DOHH2 (cell line): ENCODE results near the gene MIER3.

Experiments used
- H3F3A ChIP-seq: fragments of 200-600 bp; sonication (generic), shearing (Covaris generic); 2 replicates; pipeline ENCODE4 v1.6.0; 2016; ENCODE audit warnings: antibody characterized with exemption, mild to moderate bottlenecking; ENCODE audit not compliant: control insufficient read depth, insufficient read depth
- H3K27ac ChIP-seq: fragments of 200-600 bp; sonication (generic); 2 replicates; pipeline ENCODE4 v1.5.1; 2014; ENCODE audit warnings: low read depth, mild to moderate bottlenecking, low read length, moderate library complexity
- H3K27me3 ChIP-seq: fragments of 200-600 bp; sonication (generic); 2 replicates; pipeline ENCODE4 v1.6.1; 2014; ENCODE audit warnings: mild to moderate bottlenecking, low read length, mixed read lengths; ENCODE audit not compliant: control insufficient read depth
- H3K36me3 ChIP-seq: fragments of 200-600 bp; sonication (generic); 2 replicates; pipeline ENCODE4 v1.6.1; 2014; ENCODE audit warnings: mild to moderate bottlenecking, low read length, moderate library complexity, mixed read lengths; ENCODE audit not compliant: control insufficient read depth
- H3K4me1 ChIP-seq: fragments of 200-600 bp; sonication (generic); 2 replicates; pipeline ENCODE4 v1.6.1; 2014; ENCODE audit warnings: mild to moderate bottlenecking, low read length, mixed read lengths; ENCODE audit not compliant: control insufficient read depth
- H3K4me2 ChIP-seq: fragments of 200-600 bp; sonication (generic); 2 replicates; pipeline ENCODE4 v1.6.0; 2014; ENCODE audit warnings: mild to moderate bottlenecking, low read length, moderate library complexity
- H3K4me3 ChIP-seq: fragments of 200-600 bp; sonication (generic); 2 replicates; pipeline ENCODE4 v1.5.1; 2014; ENCODE audit warnings: mild to moderate bottlenecking, low read length, mixed read lengths
- H3K79me2 ChIP-seq: fragments of 200-600 bp; sonication (generic); 2 replicates; pipeline ENCODE4 v1.6.1; 2014; ENCODE audit warnings: mild to moderate bottlenecking, low read length, mixed read lengths; ENCODE audit not compliant: control insufficient read depth
- H3K9me2 ChIP-seq: fragments of 200-600 bp; sonication (generic); replicated peaks from 2 replicates; pipeline ENCODE4 v1.6.1; 2014; ENCODE audit warnings: mild to moderate bottlenecking, low read length, mixed read lengths; ENCODE audit not compliant: control insufficient read depth
- H3K9me3 ChIP-seq: fragments of 200-600 bp; sonication (generic); 2 replicates; pipeline ENCODE4 v1.6.1; 2014; ENCODE audit warnings: antibody characterized with exemption, low read length, mixed read lengths; ENCODE audit not compliant: control insufficient read depth, insufficient read depth
- H4K20me1 ChIP-seq: fragments of 200-600 bp; sonication (generic); 2 replicates; pipeline ENCODE4 v1.6.0; 2014; ENCODE audit warnings: low read depth, mild to moderate bottlenecking, antibody characterized with exemption, low read length, moderate library complexity; ENCODE audit not compliant: control insufficient read depth, insufficient read depth
- EZH2phosphoT487 ChIP-seq: fragments of 200-600 bp; sonication (generic); IDR thresholded peaks from 2 replicates; pipeline ENCODE4 v1.6.1; 2017; ENCODE audit warnings: borderline replicate concordance, mild to moderate bottlenecking, antibody characterized with exemption, low read length, moderate library complexity, mixed read lengths
- TF ChIP-seq, protein P1 (sequence below): fragments of 200-600 bp; sonication (generic); IDR thresholded peaks from one replicate; pipeline ENCODE4 v1.5.1; 2014; ENCODE audit warnings: antibody characterized with exemption, mild to moderate bottlenecking, low read depth, low read length; ENCODE audit not compliant: poor library complexity, severe bottlenecking

Gene MIER3

DNA sequence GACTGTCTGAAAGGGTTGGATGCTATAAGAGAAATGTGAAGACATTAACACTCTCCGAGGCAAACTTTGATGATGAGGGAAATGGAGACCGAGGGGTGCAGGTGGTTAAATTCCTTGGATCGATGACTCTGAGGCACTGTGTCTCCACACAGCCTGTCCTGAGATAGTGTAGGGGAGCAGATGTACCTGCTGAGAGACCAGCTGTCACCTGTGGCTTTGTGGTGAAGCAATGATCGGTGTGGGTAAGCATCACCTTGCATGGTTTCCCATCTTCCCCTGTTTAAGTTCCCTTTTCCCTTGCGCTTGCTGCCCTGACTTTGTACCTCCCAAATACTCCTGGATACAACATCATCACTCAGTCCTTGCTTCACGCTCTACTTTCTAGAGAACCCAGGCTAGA lies 9.8 kb upstream of the MIER3 start:
- peaks cover 71% of the 10 kb centered on the region for H3K27me3 ChIP-seq
- H4K20me1 ChIP-seq, result no peaks in the 10 kb centered on the region

DNA sequence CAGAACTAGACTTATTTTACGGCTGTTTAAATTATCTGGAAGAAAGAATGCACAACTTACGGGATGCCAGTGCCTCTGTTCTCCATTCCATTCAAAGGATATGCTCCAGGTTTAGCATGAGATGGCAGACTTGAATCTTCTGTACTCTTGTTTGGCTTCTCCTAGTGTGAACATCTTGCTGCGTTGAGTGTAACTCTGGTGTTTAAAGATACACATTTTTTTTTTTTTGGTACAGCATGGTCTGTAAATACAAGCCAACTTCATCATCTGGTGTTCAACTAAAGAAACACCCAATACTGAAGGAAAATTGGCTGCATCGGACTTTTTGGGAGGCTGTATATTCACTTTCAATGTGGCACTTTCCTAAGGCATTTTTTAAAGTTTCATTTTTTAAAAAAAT lies 7.4 kb upstream of the MIER3 start:
- Histone ChIP-seq H3F3A (no peaks in the 10 kb centered on the region), H3K9me3 (no peaks in the 10 kb centered on the region), H3K9me2 (no peaks in the 10 kb centered on the region; the same call in 1 of the 2 replicates), H3K27me3 (peaks cover 73% of the 10 kb centered on the region), H3K4me3 (no peak overlapping the region), H3K4me2 (no peak overlapping the region), H3K27ac (no peak overlapping the region), H3K4me1 (no peaks in the 10 kb centered on the region), H3K36me3 (no peaks in the 10 kb centered on the region), H3K79me2 (no peaks in the 10 kb centered on the region), H4K20me1 (no peaks in the 10 kb centered on the region)
- no peak for TF ChIP-seq EZH2phosphoT487
- TF ChIP-seq, protein P1, sequence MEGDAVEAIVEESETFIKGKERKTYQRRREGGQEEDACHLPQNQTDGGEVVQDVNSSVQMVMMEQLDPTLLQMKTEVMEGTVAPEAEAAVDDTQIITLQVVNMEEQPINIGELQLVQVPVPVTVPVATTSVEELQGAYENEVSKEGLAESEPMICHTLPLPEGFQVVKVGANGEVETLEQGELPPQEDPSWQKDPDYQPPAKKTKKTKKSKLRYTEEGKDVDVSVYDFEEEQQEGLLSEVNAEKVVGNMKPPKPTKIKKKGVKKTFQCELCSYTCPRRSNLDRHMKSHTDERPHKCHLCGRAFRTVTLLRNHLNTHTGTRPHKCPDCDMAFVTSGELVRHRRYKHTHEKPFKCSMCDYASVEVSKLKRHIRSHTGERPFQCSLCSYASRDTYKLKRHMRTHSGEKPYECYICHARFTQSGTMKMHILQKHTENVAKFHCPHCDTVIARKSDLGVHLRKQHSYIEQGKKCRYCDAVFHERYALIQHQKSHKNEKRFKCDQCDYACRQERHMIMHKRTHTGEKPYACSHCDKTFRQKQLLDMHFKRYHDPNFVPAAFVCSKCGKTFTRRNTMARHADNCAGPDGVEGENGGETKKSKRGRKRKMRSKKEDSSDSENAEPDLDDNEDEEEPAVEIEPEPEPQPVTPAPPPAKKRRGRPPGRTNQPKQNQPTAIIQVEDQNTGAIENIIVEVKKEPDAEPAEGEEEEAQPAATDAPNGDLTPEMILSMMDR, result no peak

More for the DNA sequence above, 9.8 kb upstream of the MIER3 start:
- no peaks in the 10 kb centered on the region for H3K36me3 ChIP-seq
- no peaks in the 10 kb centered on the region for H3K4me1 ChIP-seq
- no peaks in the 10 kb centered on the region for H3K79me2 ChIP-seq
- TF ChIP-seq, protein P1, result no peak
- H3K9me2 ChIP-seq, result no peaks in the 10 kb centered on the region
- H3K9me3 ChIP-seq, result no peaks in the 10 kb centered on the region
- no peak overlapping the region for H3K4me2 ChIP-seq
- no peak overlapping the region for H3K27ac ChIP-seq
- H3F3A ChIP-seq, result no peaks in the 10 kb centered on the region
- no peak overlapping the region for H3K4me3 ChIP-seq

DNA sequence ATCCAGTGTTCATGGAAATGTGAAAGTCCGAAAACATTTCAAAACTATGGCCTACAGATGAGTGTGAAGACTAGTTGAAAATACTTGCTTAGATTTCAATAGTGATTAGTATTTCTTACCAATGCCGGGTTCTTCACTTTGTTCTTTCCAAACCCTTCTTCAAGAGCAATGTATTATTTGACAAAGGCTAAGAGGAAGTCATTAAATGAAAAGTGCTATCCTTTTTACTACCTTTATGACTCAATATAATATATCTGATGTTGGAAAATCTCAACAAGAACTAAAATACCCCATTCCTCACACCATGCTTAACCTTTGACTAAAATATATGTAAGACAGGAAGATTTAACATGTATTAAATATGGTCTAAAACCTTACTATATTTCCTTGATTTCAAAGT lies 6.7 kb upstream of the MIER3 start:
- Histone ChIP-seq H3K4me3 (no peak overlapping the region), H3K79me2 (no peaks in the 10 kb centered on the region), H3K4me2 (no peak overlapping the region), H4K20me1 (no peaks in the 10 kb centered on the region), H3F3A (no peaks in the 10 kb centered on the region), H3K36me3 (no peaks in the 10 kb centered on the region), H3K27me3 (peaks cover 77% of the 10 kb centered on the region), H3K27ac (no peak overlapping the region), H3K4me1 (no peaks in the 10 kb centered on the region), H3K9me2 (no peaks in the 10 kb centered on the region; the same call in 1 of the 2 replicates), H3K9me3 (no peaks in the 10 kb centered on the region)
- TF ChIP-seq, protein P1, result no peak
- no peak for TF ChIP-seq EZH2phosphoT487

GRCh38 chr5:56954262-56954661 lies 2.3 kb upstream of the MIER3 start:
- peaks cover 10% of the 10 kb centered on the region for H4K20me1 ChIP-seq
- no peak for TF ChIP-seq EZH2phosphoT487
- TF ChIP-seq, protein P1, result no peak
- no peak overlapping the region for H3K4me3 ChIP-seq
- no peaks in the 10 kb centered on the region for H3F3A ChIP-seq
- H3K36me3 ChIP-seq, result peaks cover 10% of the 10 kb centered on the region
- peaks cover 51% of the 10 kb centered on the region for H3K27me3 ChIP-seq
- H3K9me3 ChIP-seq, result no peaks in the 10 kb centered on the region
- H3K4me1 ChIP-seq, result peaks cover 18% of the 10 kb centered on the region
- H3K27ac ChIP-seq, result no peak overlapping the region
- no peaks in the 10 kb centered on the region; the same call in 1 of the 2 replicates for H3K9me2 ChIP-seq
- no peak overlapping the region for H3K4me2 ChIP-seq
- peaks cover 22% of the 10 kb centered on the region for H3K79me2 ChIP-seq
